ENCODE data around the gene SENP1.

The SENP1 gene

DNA sequence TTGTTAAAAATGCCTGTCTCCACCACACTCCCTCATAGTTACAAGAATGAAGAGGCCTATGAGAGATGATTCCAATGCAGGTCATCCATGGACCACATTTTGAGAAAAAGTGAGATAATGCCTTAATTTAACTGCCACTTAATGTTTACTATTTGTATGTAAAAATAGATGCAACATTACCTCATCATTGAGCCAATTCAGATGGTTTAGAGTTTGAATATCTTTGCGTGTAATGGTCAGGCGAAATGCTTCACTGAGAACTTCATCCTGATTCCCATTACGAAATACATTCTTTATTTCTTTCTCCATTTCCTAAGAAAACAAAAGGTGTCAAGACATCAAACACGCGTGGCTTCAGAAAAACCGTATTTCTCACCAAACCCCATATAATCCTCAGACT lies 42.3 kb downstream of the SENP1 start:
- no peak for DNase-seq

DNA sequence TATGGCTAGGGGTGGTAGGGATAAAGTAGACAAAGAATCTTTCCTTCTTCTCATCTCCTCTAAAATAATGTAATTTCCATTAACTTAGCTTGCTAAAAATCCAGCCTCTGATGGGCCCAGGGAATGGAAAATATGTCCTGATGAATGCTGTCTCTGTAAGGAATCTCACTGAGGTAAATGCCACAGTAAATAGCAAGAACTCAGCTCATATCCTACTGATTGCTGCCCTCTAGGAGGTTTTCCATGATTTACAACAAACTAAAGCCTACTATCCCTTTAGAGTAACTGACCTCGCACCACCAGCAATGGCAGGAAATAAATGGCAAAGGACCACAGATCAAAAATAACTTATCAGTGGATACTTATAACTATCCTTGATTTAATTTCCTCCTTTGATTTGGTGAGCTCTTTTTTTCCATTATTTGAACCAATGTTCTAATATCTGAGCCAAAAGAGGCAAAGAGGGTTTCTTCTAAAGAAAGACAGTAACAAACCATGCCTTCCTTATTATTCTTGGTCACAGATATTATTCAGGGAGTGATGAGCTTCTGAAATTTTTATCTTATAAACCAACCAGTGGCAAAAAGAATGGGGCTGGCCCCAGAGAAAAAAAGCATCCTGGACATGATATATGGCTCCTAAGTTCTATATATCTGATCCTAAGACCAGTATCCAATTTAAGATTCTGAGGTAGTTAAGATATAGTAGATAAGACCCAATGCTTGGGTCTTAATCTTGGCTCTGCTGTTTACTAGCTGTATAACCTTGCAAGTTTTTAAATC lies 43.8 kb downstream of the SENP1 start:
- DNase-seq, result no peak

- no peak for DNase-seq
Measured at GRCh38 chr12:48060474-48060873, 45.4 kb downstream of the SENP1 start.

- DNase-seq, result no peak
Measured at GRCh38 chr12:48058771-48059170, 47.1 kb downstream of the SENP1 start.

DNA sequence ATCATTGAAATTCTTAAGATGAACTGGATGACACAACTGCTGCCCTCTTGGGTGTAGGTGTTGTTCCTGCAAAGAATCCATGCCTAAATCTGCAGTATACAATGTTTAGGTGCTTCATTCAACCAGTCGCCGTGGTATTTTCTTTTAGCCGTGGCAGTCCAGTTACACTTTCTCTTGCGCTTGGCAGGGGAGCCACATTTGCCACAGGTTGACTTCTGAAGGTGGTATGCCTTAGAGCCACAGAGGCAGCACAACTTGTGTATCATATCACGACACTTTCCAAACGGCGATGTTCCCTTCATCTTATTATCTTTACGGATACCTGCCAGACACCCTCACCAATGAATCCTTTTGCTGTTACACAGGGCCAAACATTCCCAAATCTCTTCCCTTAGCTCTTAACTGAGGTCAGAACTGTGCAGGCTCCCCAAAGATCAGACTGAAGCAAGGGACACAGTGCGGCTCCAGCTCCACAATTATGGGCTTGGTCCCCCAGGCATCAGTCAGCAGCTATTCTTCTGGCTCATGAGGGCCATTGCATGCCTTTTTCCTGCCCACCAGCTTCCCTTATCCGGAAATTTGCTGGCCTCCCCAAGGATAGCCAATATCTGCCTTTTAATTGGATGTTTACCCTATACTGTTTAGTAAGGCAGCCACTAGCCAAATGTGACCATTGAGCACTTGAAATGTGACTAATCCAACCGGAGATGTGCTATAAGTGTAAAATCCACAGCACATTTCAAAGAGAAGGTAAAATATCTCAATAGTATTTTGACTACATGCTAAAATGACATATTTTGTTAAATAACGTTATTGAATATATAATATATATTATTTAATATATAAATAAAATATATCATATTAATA lies 50.7 kb downstream of the SENP1 start:
- no peak for DNase-seq

DNA sequence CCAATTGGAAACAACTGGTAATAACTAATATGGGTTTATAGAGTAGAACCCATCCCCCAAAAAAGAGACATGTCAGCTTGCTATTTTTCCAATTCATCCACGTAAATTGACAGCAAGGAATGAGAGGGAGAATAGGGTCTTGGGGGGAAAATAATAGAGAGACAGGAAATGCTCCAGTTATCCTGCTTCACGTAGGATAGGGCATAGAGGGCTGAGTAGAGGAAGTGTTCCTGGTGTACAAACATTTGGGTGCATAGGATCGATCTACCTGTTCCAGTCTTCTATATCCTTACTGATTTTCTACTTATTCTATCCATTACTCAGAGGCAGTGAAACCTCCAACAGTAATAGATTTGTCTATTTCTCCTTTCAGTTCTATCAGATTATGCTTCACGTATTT lies 52.0 kb downstream of the SENP1 start:
- no peak for DNase-seq

DNA sequence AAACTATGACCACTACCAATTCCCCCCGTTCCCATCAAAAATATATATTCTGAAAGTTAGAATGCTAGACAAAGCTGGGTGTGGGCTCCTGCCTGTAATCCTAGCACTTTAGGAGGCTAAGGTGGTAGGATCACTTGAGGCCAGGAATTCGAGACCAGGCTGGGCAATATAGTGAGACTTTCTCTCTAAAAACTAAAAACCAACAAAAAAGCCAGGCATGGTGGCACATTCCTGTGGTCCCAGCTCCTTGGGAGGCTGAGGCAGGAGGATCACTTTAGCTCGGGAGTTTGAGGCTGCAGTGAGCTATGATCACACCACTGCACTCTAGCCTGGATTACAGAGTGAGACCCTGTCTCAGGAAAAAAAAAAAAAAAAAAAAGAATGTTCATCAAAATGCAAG lies 52.8 kb downstream of the SENP1 start:
- DNase-seq, result no peak

GRCh38 chr12:48051681-48052080 lies 54.2 kb downstream of the SENP1 start:
- no peak for DNase-seq

GRCh38 chr12:48050174-48050573 lies 55.7 kb downstream of the SENP1 start:
- no peak for DNase-seq

GRCh38 chr12:48045965-48046518 lies 59.8 kb downstream of the SENP1 start:
- DNase-seq, result no peak

DNA sequence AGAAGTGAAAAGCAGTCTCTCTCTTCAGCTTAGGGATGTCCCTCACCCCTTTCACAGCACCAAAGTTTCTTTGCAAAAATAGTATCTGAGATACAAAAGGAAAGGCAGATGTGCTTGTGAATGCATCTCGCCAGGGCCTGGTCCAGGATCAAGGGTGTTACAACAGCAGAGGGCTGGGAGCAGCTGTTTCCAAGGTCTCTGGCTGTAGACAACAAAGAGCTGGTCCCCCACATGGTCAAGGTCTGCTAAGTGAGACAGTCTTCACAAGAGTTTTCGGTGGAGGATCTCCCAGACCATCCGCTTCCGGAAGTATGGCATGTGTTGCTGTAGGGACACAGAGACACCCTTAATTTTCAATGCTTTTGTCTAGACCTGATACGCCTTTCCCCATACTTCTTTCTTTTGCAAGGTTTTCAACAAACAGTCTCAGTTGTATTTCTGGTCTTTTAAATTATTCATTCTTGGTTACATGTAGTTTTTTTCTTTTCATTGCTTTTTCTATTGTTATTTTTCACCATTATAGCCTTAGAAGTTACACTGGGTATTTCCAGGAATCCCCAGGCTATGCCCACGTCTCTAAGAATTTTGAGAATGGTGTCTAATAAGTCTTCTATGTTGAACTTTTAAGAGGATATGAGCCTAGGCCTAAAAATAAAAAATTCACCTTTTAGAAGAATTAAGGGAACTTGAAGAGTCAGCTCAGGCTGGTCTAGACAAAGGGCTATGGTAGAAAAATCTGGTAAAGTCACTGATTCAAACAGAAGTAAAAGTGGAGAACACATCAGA lies 60.6 kb downstream of the SENP1 start:
- DNase-seq, result no peak

- DNase-seq, result no peak
Measured at GRCh38 chr12:48044396-48044795, 61.5 kb downstream of the SENP1 start.

DNA sequence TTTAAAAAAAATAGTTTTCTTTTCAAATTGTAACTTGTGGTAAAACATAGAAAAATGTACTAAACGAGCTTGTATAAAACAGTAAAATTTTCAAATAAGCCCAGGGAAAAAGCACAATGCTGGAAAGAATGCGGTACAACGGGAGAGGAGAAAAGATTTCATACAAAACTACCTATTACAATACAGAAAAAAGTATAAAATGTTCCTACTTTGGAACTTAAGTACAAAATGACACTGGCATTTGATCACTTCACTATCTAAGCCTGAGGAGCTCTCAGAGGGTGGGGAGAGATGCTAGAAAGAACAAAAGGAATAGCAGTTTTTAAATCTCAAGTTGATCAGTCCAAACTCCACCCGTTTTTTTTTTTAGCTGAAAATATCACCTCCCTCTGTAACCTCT lies 62.1 kb downstream of the SENP1 start:
- no peak for DNase-seq

- DNase-seq, result no peak
Measured at GRCh38 chr12:48041591-48042423, 64.1 kb downstream of the SENP1 start.

DNA sequence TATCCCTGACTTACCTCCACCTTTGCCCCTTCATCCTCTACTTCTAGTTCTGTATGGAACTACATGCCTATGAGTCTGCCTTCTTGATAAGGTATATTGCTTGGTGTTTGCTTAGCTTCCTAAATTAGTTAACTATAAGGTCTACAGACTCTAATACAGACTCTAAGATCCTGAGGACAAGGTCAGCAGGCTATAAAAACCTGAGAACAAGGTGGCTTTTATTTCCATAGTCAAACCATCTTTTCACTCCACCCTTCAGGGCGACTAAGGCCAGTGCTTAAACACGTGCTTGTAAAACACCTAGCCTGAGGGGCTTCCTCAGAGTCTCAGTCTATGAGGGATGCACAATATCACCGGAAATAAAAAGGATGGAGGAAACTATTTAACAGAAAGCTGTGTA lies 65.5 kb downstream of the SENP1 start:
- no peak for DNase-seq

DNA sequence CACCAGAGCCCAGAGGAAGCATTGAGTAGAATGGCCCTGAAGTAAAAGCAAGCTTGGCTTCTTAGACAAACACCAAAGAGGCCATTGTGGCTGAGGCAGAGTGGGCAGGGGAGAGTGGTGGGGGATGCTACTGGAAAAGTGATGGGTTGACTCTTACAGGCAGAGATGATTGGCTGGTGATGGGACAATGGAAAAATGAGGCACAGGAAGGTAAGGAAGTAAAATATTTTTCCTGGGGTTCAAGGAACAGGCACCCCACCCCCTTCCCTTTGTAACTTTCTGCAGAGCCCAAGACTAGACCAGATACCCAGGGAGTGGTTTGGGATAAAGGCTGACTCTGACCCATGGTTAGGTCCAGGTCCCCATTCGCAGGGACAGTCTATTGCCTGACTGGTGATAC lies 66.7 kb downstream of the SENP1 start:
- no peak for DNase-seq

DNA sequence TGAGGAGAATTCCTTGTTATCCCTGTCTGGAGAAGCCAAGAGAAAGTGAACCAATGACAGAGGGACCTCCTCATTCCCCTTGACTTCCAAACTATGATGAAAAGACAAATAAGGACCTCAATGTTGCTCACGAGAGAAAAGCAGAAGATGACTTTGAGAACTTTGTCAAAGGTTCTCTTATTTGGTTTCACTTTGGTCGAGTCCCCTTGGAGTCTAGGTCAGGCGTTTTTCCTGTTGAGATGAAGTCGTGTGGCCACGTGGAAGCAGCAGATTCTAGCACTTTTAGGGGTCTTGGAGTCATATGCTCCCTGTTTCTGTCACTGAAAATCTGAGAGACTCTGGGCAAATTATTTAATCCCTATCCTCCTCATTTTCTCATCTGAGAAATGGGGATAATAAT lies 67.8 kb downstream of the SENP1 start:
- DNase-seq, result no peak

GRCh38 chr12:48037267-48037915 lies 68.5 kb downstream of the SENP1 start:
- DNase-seq, result peak; percentile 32

GRCh38 chr12:48036818-48037217 lies 69.1 kb downstream of the SENP1 start:
- DNase-seq, result no peak

- no peak for DNase-seq
Measured at GRCh38 chr12:48034835-48035805, 70.8 kb downstream of the SENP1 start.
